Raji (cell line): Measurements from ENCODE around the gene DBP.

Experiments used
- POLR2A ChIP-seq: IDR thresholded peaks from 2 replicates; pipeline ENCODE4 v1.6.1; 2011; ENCODE audit warnings: low read depth, low read length, control low read depth; ENCODE audit not compliant: insufficient read depth

The DBP gene

GRCh38 chr19:48635263-48635965 lies 1.8 kb downstream of the DBP start:
- peak; percentile 72 for TF ChIP-seq POLR2A

- peak; percentile 86 for TF ChIP-seq POLR2A
Observed at GRCh38 chr19:48634424-48635262, 2.5 kb downstream of the DBP start.

- no peak for TF ChIP-seq POLR2A
Observed at GRCh38 chr19:48634036-48634342, 3.2 kb downstream of the DBP start.

GRCh38 chr19:48633148-48634035 lies 3.8 kb downstream of the DBP start:
- TF ChIP-seq POLR2A, result no peak; the same call in 1 of the 2 replicates

GRCh38 chr19:48632692-48633147 lies 4.5 kb downstream of the DBP start:
- TF ChIP-seq POLR2A, result no peak

GRCh38 chr19:48632286-48632685 lies 4.9 kb downstream of the DBP start:
- TF ChIP-seq POLR2A, result 0 out of 2 replicates have a peak, but pooled peaks have one; percentile 1

- 0 out of 2 replicates have a peak, but pooled peaks have one; percentile 10 for TF ChIP-seq POLR2A
Observed at GRCh38 chr19:48631225-48631624, 6.0 kb downstream of the DBP start.

GRCh38 chr19:48630296-48631063 lies 6.7 kb downstream of the DBP start:
- 0 out of 2 replicates have a peak, but pooled peaks have one; percentile 8 for TF ChIP-seq POLR2A

GRCh38 chr19:48629599-48630295 lies 7.4 kb downstream of the DBP start:
- TF ChIP-seq POLR2A, result no peak

- TF ChIP-seq POLR2A, result no peak
Observed at GRCh38 chr19:48629297-48629598, 7.9 kb downstream of the DBP start.

GRCh38 chr19:48628486-48629296 lies 8.5 kb downstream of the DBP start:
- TF ChIP-seq POLR2A, result 0 out of 2 replicates have a peak, but pooled peaks have one; percentile 11

- no peak for TF ChIP-seq POLR2A
Observed at GRCh38 chr19:48627865-48628314, 9.3 kb downstream of the DBP start.

- TF ChIP-seq POLR2A, result no peak
Observed at GRCh38 chr19:48627201-48627864, 9.8 kb downstream of the DBP start.

GRCh38 chr19:48625891-48626327 lies 11.3 kb downstream of the DBP start:
- TF ChIP-seq POLR2A, result no peak
